Measurements from ENCODE around the gene SHROOM3. TPM values are rescaled to one million over a fixed set of nuclear protein-coding genes. Genes with fewer than 3 reads are reported as not detected.

SHROOM3 gene
- total RNA-seq, 1 experiment from 2014 or later = 27.6 TPM

GRCh38 chr4:76388160-76388908, 46.7 kb upstream of the SHROOM3 start:
- Histone ChIP-seq H4K5ac (ENCODE audit: insufficient read length, low read depth, low read length) (no peak overlapping the region), H3K4me2 (ENCODE audit: insufficient read depth, insufficient read length, low read length) (no peak overlapping the region), H4K8ac (replicated peaks; ENCODE audit: insufficient read length, low read depth, low read length) (no peak overlapping the region), H2BK120ac (ENCODE audit: low read depth, low read length, poor library complexity, severe bottlenecking) (no peak overlapping the region), H3K27me3 (ENCODE audit: insufficient read depth, low read length) (no peaks in the 10 kb centered on the region), H3K9ac (ENCODE audit: extremely low read depth, insufficient read length, low read length) (no peak overlapping the region), H4K91ac (ENCODE audit: insufficient read length, low read depth, low read length) (no peak overlapping the region), H3K23me2 (ENCODE audit: insufficient read length, low read depth, low read length, poor library complexity, severe bottlenecking) (no peaks in the 10 kb centered on the region), H3K14ac (ENCODE audit: insufficient read depth, low read length) (no peak overlapping the region), H3K56ac (ENCODE audit: insufficient read length, low read depth, low read length) (no peak overlapping the region), H4K20me1 (ENCODE audit: control insufficient read depth, insufficient read depth, insufficient read length) (no peaks in the 10 kb centered on the region), H3K23ac (ENCODE audit: insufficient read length, low read depth, low read length) (no peak overlapping the region), H3K27ac (ENCODE audit: insufficient read length, low read depth, low read length) (no peak overlapping the region), H2BK15ac (ENCODE audit: low read depth, low read length) (no peak overlapping the region), H3K79me2 (ENCODE audit: insufficient read depth, low read length) (no peaks in the 10 kb centered on the region), H3T11ph (ENCODE audit: low read length) (no peak overlapping the region), H3K9me3 (ENCODE audit: control insufficient read depth, low read depth, low read length) (no peaks in the 10 kb centered on the region), H3K18ac (ENCODE audit: insufficient read length, low read depth, low read length) (no peak overlapping the region), H2AFZ (ENCODE audit: low read length) (no peak overlapping the region), H2AK5ac (ENCODE audit: insufficient read length, low read length) (no peak overlapping the region), H3K4me1 (ENCODE audit: insufficient read depth, low read length) (peaks cover 3% of the 10 kb centered on the region; the same call in 1 of the 2 replicates), H2BK5ac (ENCODE audit: insufficient read length, low read length) (no peak overlapping the region), H2BK12ac (ENCODE audit: insufficient read length, low read depth, low read length) (peak overlapping the region; percentile 51), H2BK20ac (ENCODE audit: low read depth, low read length, poor library complexity, severe bottlenecking) (no peak overlapping the region), H3K79me1 (ENCODE audit: insufficient read depth, low read depth, low read length, poor library complexity, severe bottlenecking) (no peaks in the 10 kb centered on the region), H3K4ac (ENCODE audit: low read depth, low read length) (no peak overlapping the region)
- Mint-ChIP-seq H3K27ac (no peak overlapping the region), H3K4me1 (peaks cover 25 to 32% of the 10 kb centered on the region in 2 experiments), H3K36me3 (ENCODE audit: insufficient read depth in 1 of 3, low read depth in 3 of 3) (peaks cover 4 to 13% (median 4%) of the 10 kb centered on the region in 3 experiments; a peak in 4 of 7 replicates), H3K4me3 (no peak overlapping the region), H3K9me3 (peaks cover 6 to 8% of the 10 kb centered on the region in 2 experiments; a peak in 4 of 5 replicates), H3K27me3 (ENCODE audit: low read depth) (no peaks in the 10 kb centered on the region)
- no peak for TF ChIP-seq CTCF (conservative IDR thresholded peaks at IDR 0.05)
- no peak for DNase-seq
- WGBS (ENCODE audit: extremely low coverage, insufficient read length, low lambda C conversion rate) = no CpG with 5 or more reads among the region's 3 CpGs
